GM21717 (cell line): ENCODE measurements around the gene MYCBPAP.

Experiments
- ATAC-seq: cut with Tn5 transposase; IDR thresholded peaks from one replicate; pipeline ENCODE4 v1.9.1; 2021; ENCODE audit warnings: mild to moderate bottlenecking, moderate library complexity; ENCODE audit not compliant: unreplicated experiment

Gene MYCBPAP

GRCh38 chr17:50517011-50517410, 8.8 kb downstream of the MYCBPAP start:
- ATAC-seq: no peak

GRCh38 chr17:50517504-50518383, 9.5 kb downstream of the MYCBPAP start:
- ATAC-seq: no peak

GRCh38 chr17:50518384-50519023, 10.3 kb downstream of the MYCBPAP start:
- no peak for ATAC-seq

- ATAC-seq: no peak
Observed at GRCh38 chr17:50519141-50519834, 11.0 kb downstream of the MYCBPAP start.

GRCh38 chr17:50520483-50520882, 12.2 kb downstream of the MYCBPAP start:
- no peak for ATAC-seq

- ATAC-seq: no peak
Observed at GRCh38 chr17:50521514-50521913, 13.3 kb downstream of the MYCBPAP start.

- no peak for ATAC-seq
Observed at GRCh38 chr17:50522766-50523165, 14.5 kb downstream of the MYCBPAP start.

- no peak for ATAC-seq
Observed at GRCh38 chr17:50523208-50523607, 15.0 kb downstream of the MYCBPAP start.

GRCh38 chr17:50524838-50525237, 16.6 kb downstream of the MYCBPAP start:
- ATAC-seq: no peak

- ATAC-seq: no peak
Observed at GRCh38 chr17:50527155-50527762, 19.0 kb downstream of the MYCBPAP start.

- no peak for ATAC-seq
Observed at GRCh38 chr17:50527949-50528474, 19.8 kb downstream of the MYCBPAP start.

GRCh38 chr17:50529849-50530248, 21.6 kb downstream of the MYCBPAP start:
- ATAC-seq: no peak

GRCh38 chr17:50531428-50532025, 23.3 kb downstream of the MYCBPAP start:
- no peak for ATAC-seq

GRCh38 chr17:50532452-50533024, 24.3 kb downstream of the MYCBPAP start, which contains the start of gene EPN3:
Gene EPN3, plus strand, starts transcription at chr17:50532735. Its CDS starts 3,822 bp downstream, at chr17:50536557.
- no peak for ATAC-seq

GRCh38 chr17:50533185-50533584, 24.9 kb downstream of the MYCBPAP start:
- ATAC-seq: no peak

GRCh38 chr17:50533720-50534148, 25.5 kb downstream of the MYCBPAP start:
- no peak for ATAC-seq

- ATAC-seq: no peak
Observed at GRCh38 chr17:50534222-50534978, 26.2 kb downstream of the MYCBPAP start.

- ATAC-seq: no peak
Observed at GRCh38 chr17:50534979-50535326, 26.7 kb downstream of the MYCBPAP start.

GRCh38 chr17:50535407-50535806, 27.2 kb downstream of the MYCBPAP start:
- ATAC-seq: no peak
